ENCODE results near the gene RAB40A. TPM values are rescaled to one million over a fixed set of nuclear protein-coding genes. Genes with fewer than 3 reads are reported as not detected.

RAB40A gene, protein sequence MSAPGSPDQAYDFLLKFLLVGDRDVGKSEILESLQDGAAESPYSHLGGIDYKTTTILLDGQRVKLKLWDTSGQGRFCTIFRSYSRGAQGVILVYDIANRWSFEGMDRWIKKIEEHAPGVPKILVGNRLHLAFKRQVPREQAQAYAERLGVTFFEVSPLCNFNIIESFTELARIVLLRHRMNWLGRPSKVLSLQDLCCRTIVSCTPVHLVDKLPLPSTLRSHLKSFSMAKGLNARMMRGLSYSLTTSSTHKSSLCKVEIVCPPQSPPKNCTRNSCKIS
- under 1 TPM in 2 of 3 donors, not detected in 1; 0.06 to 0.08 TPM for polyA plus RNA-seq

DNA sequence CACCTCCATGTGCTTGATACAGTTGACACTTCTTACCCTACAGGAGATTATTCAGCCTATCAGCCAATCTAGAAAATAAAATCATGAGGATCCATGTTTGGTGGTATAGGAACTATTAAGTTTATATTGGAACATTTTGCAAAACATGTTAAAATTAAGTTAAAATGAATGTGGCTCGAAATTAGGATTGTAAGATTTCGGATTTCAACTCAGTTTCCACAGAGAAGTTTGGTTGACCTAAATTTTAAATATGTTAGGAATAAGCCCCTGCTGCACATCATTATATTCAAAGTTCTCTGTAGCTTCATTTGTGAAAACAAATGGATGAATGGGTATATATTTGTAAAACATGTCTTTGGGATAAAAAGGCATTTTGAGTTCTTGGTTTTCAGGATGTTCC lies at the start of gene RAB40A:
RAB40A (minus strand) TSS at position 101 of the 400 bp plus-strand sequence. CDS start 18,733 bp downstream, outside the sequence.
- WGBS, 3 donors: 48 to 92% (median 89%) methylated on average over 2 of the region's 2 CpGs
- no peak within 1 kb of the TSS for H3K27ac ChIP-seq (ENCODE audit: low read depth, low read length)

DNA sequence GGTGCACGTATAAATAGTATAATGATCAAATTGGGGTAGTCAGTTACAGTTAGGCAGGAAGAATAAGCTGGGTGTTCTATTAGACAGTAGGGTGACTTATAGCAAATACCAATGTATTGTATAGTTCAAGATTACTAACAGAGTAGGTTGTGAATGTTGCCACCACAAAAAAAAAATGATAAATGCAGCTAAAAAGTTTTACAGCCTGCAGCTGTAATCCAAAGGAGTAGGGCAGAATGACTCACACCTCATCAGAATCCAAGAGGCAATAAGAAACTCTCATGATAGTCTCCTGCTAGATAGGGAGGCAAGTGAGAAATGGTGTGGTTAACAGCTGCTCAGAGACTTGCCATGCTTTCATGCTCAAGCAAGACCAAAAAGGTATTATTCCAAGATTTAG lies 46.5 kb upstream of the RAB40A start:
- WGBS, 3 donors: 38 to 78% (median 55%) methylated on average over 1 of the region's 1 CpG
- no peak overlapping the region for H3K27ac ChIP-seq (ENCODE audit: low read depth, low read length)

DNA sequence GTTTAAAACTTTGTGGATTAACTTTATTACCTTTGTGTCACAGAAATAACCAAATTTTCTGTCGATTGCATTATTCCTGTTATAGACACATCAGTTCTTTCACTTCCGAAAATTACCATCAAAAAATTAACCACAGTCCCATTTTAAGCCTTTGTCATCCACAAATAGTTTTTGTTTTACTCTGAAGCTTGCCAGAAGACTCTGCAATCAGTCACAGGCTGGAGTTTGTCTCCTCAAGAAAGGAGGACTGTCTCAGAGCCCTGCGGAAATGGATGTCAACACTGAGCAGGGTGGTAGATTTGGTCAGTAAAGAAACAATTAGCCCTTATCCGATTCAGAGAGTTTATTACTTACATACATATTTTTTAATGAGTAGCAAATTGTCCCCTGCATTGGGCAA lies 45.9 kb upstream of the RAB40A start:
- WGBS, 3 donors: 72 to 87% (median 85%) methylated on average over 4 of the region's 4 CpGs
- H3K27ac ChIP-seq (ENCODE audit: low read depth, low read length): no peak overlapping the region

DNA sequence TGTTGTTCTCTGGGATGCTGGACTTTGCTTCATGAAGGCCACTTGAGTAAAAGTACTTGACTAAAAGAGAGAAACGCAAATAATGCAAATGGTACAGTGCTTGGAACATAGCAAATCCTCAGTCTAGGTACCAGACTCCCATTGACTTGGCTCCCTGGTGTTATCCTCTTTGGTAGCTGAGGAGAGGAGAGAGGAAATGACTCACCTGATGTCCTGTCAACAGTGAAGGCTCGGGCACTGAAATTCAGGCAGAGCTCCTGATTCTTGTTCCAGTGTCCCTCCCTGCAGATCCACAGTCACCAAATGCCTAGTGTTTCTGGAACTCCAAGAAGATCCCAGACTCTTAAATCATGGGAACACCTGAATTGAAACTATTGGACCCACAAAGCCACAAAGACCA lies 43.5 kb upstream of the RAB40A start:
- H3K27ac ChIP-seq (ENCODE audit: low read depth, low read length): no peak overlapping the region
- 59 to 82% (median 81%) methylated on average over 2 of the region's 2 CpGs for whole genome bisulfite sequencing, 3 donors

DNA sequence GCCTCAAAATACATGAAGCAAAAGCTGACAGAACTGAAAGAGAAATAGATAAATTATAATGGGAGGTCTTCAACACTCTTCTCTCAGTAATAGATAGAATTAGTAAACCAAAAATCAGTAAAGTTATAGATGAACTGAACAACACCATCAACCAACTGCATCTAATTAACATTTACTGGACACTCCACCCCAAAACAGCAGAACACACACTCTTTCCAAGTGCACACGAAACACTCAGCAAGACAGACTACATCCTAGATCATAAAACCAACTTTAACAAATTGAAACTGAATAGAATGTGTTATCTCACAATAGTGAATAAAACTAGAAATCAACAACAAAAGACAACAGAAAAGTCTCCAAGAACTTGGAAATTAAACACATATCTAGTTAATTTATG lies 41.0 kb upstream of the RAB40A start:
- 44 to 100% (median 75%) methylated on average over 1 of the region's 1 CpG for WGBS, 3 donors
- no peak overlapping the region for H3K27ac ChIP-seq (ENCODE audit: low read depth, low read length)

DNA sequence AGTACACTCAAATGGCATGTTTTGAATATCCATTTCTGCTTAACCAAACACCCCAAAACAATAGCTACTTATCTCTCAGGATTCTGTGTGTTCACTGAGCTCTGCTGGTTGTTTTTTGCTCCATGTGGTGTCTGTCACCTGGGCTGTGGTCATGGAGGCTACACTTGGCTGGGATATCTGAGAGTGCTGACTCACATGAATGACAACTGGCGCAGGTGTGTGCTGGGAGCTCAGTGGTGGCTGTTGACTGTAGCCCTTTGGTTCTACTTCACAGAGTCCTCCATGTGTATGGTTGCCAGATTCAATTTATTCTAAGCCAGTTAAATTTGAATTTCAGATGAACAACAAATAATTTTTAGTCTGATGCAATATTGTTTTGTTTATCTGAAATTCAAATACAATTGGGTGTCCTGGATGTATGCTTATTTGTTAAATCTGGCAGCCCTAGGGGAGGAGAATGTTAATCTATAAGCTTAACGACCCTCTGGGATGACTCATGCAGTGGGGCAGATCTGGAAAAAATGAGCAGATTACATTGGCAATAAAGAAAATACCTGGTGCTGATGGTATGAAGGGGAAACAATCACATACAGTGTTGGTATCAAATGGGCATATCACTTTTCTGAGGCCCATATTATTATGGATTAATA lies 37.8 kb upstream of the RAB40A start:
- no peak overlapping the region for H3K27ac ChIP-seq (ENCODE audit: low read depth, low read length)
- 54 to 68% (median 61%) methylated on average over 2 of the region's 2 CpGs for WGBS, 3 donors

DNA sequence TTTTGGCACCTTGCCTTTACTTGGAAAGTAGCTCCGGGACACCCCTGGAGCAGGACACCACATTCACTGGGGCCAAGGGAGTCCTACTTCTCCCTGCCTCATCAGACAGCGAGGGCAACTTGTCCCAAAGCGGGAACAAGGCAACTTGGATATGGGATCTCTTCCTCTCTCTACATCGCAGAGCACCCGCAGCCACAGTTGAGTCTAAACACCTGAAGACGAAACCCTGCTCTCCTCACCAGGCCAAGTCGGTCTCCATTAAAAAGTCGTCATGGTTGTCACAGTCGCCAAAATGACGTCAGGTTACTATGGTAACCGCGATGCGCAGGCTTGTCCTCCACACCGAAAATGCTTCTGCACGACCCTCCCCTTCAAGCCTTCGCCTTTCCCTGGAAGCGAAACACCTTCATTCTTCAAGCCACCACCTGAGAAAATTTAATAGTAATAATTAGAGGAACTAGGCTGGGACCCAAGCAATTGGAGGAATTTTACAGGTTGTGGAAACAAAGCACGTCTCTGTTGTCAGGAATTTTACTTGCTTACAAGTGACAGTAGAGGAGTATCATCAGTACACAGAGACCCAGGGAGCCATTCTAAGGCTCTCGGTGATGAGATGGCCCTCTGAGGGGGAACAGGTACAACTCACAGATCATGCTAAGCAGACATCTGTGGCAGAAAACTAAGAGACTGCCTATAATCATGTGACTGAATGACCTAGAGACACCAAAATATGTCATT lies 35.6 kb upstream of the RAB40A start:
- WGBS, 3 donors: 7 to 25% (median 24%) methylated on average over 19 of the region's 19 CpGs
- H3K27ac ChIP-seq (ENCODE audit: low read depth, low read length): no peak overlapping the region

DNA sequence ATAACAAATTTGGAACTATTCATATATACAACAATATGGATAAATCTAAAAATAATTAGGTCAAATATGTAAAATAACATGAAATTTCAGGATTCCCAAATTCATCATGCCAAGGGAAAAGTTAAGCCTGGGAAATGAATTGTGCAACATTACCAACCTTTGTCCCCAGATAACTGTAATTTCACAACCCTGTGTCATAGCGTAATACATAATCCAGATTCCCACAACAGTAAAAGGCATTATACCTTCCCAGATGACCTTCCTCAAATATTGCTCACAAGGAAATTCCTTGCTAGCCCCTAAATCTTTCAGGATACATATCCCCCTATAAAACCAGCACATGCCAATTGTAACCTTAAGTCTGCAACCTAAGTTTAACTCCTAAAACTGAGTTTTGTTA lies 32.9 kb upstream of the RAB40A start:
- 17 to 67% (median 65%) methylated on average over 1 of the region's 1 CpG for WGBS, 3 donors
- H3K27ac ChIP-seq (ENCODE audit: low read depth, low read length): no peak overlapping the region

DNA sequence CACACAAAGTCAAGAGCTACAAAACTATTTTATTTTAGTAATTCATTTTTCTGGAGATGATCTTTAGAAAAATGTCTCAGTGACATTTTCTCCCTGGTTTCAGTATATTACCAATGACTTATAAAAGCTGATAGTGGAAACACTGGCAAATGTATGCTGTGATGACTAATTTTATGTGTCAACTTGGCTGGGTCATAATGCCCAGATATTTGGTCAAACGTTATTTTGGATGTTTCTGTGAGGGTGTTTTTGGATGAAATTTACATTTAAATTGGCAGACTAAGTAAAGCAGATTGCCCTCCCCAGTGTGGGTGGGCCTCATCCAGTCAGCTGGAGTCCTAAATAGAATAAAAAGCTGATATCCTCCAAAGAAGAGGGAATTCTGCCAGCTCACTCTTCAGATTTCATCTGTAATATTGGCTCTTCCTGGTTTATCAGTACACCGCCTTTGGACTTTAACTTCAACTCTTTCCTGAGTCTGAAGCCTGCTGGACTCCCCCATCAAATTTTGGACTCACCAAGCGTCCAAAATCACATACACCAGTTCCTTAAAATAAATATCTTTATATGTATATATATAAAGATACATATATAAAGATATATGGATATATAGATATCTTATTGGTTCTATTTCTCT lies 31.2 kb upstream of the RAB40A start:
- 50 to 75% (median 65%) methylated on average over 3 of the region's 3 CpGs for WGBS, 3 donors
- no peak overlapping the region for H3K27ac ChIP-seq (ENCODE audit: low read depth, low read length)

DNA sequence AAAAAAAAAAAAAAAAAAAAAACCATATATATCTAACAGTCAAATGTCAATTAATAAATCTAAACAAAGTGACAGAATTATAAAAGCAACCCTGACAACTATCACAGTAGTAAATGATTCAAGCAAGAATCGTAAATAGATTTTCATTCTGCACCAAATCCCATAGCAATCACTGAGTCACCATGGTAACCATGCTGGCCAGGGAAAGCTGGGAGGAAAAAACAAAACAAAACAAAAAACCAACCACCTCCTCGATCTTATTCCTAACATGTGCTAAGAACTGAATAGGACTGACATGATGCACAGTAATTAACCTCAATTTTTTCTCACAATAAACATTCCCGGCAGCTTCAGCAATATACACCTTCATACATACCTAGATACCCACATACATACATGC lies 30.6 kb upstream of the RAB40A start:
- WGBS, 3 donors: 58 to 62% (median 59%) methylated on average over 3 of the region's 3 CpGs
- H3K27ac ChIP-seq (ENCODE audit: low read depth, low read length): no peak overlapping the region

DNA sequence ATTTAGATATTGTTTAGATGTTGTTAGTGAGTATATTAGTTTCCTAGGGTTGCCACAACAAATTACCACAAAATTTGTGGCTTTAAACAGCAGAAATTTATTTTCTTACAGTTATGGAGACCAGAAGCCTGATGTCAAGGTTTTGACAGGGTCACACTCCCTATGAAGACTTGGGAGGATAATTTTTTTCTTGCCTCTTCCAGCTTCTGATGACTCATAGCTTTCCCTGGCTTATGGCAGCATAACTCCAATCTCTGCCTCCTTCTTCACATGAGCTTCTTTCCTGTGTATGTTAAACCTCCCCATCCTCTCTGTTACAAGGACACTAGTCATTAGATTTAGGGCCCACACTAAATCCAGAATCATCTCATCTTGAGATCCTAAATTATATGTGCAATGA lies 20.9 kb upstream of the RAB40A start:
- no peak overlapping the region for H3K27ac ChIP-seq (ENCODE audit: low read depth, low read length)

DNA sequence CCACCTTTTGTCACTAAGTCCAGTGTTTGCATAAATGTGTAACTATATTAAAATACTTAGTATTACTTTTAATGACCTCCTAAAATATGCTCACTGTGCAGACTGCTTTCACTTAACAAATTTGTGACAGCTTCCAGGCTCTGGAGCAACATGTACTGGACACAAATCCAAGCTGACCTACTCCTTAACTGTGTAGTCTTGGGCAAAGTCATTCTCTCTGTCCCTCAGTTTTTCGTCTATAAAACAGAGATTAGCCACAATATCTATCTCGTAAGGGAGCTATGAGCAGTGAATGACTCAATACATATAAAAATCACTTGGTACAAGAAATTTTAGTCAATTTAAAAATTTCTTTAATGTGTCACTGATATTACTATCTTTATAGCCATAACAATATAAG lies 20.4 kb upstream of the RAB40A start:
- 67 to 88% (median 84%) methylated on average over 2 of the region's 2 CpGs for WGBS, 3 donors
- H3K27ac ChIP-seq (ENCODE audit: low read depth, low read length): no peak overlapping the region

DNA sequence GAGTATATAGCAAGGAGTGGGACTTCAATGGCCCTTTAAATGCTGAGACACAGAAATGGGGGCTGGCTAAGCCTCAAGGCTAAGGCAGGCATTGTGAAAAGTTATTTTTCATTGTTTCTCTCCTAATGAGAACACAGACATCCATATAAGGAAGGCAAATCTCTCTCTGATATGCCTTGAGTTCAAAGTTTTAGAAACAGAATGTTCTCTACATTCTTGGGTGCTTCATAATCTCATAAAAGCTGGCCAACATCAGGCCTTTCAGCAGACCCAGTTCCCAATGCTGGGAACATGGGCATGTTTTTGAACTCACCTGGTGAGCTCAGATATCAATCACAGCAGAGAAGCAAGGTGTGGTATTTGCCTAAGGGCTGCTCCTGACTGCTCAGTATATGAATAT lies 19.4 kb upstream of the RAB40A start:
- no peak overlapping the region for H3K27ac ChIP-seq (ENCODE audit: low read depth, low read length)

DNA sequence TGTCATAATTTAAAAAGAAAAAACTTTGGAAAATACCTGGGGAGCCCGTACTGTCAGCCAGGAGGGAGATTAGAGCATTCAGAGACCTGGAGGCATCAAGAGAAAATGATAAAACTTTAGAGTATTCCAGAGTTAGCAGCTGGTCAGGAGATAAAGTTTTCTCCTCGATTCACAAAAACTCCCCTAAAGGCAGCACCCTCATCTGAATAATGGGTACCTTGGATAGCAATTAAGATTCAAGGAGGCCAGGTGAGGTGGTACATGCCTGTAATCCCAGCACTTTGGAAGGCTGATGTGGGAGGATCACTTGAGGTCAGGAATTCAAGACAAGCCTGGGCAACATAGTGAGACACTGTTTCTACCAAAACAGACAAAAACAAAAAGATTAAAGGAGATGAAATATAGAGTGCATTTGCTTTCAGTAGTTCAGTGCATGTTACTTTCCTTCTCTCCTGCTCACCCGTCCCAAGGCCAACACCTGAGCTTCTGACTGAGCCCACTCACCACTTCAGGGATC lies 18.6 kb upstream of the RAB40A start:
- 58 to 84% (median 73%) methylated on average over 3 of the region's 3 CpGs for WGBS, 3 donors
- no peak overlapping the region for H3K27ac ChIP-seq (ENCODE audit: low read depth, low read length)

DNA sequence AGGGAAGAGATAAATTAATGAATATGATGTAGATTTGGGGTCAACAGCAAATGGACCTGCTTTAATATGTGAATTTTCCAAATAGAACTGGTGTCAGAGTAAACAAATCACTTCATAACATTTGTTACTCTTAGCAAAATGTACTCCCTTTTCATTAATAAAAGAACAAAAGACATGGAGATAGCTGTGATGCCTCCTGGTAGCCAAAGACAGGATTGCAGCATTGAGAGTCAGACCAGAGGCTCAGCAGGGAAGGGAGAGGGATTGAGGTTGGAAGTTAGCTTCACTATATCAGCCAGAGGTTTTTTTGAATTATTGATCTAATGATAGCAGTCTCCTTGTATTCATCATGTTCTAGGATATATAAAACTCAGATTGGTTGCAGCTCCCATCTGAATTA lies 17.4 kb upstream of the RAB40A start:
- H3K27ac ChIP-seq (ENCODE audit: low read depth, low read length): no peak overlapping the region

DNA sequence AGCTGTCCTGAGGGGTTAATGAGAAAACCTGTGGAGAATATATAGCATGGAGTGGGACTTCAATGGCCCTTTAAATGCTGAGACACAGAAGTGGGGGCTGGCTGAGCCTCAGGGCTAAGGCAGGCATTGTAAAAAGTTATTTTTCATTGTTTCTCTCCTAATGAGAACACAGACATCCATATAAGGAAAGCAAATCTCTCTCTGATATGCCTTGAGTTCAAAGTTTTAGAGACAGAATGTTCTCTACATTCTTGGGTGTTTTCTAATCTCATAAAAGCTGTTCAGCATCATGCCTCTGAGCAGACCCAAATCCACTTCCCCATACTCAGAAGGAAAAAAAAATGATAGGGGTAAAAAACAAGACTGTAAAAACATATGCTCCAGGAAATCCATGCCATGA lies 16.8 kb upstream of the RAB40A start:
- no peak overlapping the region for H3K27ac ChIP-seq (ENCODE audit: low read depth, low read length)

DNA sequence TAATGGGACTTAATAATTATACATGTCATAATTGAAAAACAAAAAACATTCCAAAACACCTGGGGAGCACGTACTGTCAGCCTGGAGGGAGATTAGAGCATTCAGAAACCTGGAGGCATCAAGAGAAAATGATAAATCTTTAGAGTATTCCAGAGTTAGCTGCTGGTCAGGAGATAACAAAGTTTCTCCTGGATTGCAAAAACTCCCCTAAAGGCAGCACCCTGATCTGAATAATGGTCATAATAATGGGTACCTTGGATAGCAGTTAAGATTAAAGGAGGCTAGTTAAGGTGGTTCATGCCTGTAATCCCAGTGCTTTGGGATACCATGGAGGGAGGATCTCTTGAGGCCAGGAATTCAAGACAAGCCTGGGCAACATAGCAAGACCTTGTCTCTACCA lies 15.9 kb upstream of the RAB40A start:
- no peak overlapping the region for H3K27ac ChIP-seq (ENCODE audit: low read depth, low read length)
- 60 to 86% (median 82%) methylated on average over 1 of the region's 1 CpG for WGBS, 3 donors

DNA sequence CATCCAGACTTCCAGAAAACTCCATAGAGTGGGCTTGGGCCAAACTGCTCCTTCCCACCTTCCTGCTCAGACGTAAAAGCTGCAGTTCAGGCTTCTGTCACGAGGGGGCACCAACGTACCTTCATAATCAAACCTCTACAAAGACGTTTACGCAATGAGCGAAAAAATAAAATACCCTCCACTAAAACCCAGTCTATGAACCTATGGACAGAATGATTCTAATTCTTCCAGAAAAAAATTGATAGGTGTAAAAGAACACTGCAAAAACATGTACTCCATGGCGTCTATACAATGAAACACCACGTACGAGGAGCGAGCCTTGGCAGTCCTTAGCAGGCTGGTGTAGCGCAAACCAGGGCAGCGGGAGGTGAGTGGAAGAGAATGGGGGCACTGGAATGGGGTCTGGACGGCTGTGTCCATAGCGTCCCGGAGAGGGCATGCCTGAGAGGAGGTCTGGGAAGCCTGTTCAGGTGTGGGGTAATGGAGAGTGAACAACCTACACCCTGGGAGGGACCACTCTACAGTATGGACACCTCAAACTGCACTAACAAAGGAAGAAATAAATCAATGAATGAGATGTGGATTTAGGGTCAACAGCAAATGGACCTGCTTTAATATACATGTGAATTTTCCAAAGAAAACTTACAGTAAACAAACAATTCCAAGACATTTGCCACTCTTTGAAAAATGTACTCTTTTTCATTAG lies 14.4 kb upstream of the RAB40A start:
- 1 to 19% (median 6%) methylated on average over 15 of the region's 15 CpGs for WGBS, 3 donors
- no peak overlapping the region for H3K27ac ChIP-seq (ENCODE audit: low read depth, low read length)

DNA sequence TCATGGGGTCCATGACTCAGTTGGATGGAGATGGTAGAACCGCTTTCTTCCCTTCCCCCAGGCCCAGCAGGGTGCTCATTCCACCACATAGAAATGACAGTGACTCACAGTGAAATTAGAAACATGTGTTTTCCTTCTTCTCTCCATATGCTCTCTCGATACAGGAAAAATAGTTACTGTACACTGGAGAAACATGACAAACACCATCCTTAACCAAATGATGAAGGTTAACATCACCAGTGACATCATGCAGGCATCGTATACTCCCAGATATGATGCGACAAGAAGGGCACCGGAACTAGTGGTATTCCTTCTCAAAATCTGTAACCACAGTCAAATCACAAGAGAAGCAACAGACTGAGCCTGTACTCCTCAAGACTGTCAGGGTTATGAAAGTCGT lies 11.7 kb upstream of the RAB40A start:
- no peak overlapping the region for H3K27ac ChIP-seq (ENCODE audit: low read depth, low read length)
- WGBS, 3 donors: 71 to 87% (median 80%) methylated on average over 6 of the region's 6 CpGs
